A549 treated with AZD2906 at 1 μM for 4 hours (cell line): Measurements from ENCODE around the gene RNU1-1. TPM values are rescaled to one million over a fixed set of nuclear protein-coding genes. Genes with fewer than 3 reads are reported as not detected.

Experiments used
- total RNA-seq: library from RNA; stranded (reverse); fragments of 200-300 nt; extraction: Qiagen RNA extraction; gene quantifications from 5 replicates; pipeline ENCODE4 v1.2.3, GENCODE V29; 2022

Gene RNU1-1
- total RNA-seq: 4.0 to 44.9 TPM (median 4.2 TPM) in 4 of 5 replicates, not detected in the other

DNA sequence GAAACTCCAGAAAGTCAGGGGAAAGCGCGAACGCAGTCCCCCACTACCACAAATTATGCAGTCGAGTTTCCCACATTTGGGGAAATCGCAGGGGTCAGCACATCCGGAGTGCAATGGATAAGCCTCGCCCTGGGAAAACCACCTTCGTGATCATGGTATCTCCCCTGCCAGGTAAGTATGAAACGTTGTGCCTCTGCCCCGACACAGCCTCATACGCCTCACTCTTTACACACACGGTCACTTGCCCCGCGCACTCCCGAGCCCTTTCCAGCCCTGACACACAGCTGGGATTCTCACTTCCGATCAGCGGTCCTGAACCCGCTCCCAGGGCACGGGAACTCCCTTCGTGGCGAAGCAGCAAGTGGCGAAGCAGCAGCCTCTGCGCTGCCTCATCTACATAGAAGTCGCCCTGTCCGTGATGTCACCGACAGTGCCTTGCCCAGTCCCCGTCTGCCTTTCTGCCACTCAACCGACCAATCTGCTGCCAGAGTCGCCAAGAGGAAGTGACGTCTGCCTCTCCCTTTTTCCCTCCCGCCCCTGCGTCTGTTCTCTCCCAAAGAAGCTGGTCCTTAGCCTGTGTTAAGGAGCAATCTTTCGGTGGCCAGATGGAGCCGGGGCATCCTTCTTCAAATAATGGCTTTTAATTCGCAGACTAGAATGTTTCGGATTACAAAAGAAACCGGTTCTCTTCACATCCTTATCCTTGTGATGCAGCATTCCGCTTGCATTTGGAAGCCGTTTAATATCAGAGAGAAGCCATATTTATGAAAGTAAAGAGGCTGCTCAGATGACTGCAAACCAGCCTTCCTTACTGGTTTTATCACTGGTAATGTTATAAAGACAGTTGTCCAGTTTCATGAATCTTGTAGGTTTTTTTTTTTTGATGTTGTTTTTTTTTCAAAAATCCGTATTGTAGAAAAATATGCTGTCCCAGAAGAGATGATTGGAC, at the start of gene RNU1-1:
RNU1-1 (minus strand) TSS at position 179 of the 949 bp plus-strand sequence.

Other genes starting within 250 kb of the RNU1-1 start
- 8.3 to 9.7 TPM (median 8.9 TPM) in 5 replicates for gene FBXO42, start 161.8 kb downstream of the RNU1-1 start, total RNA-seq
- gene SZRD1, start 147.0 kb downstream of the RNU1-1 start, total RNA-seq: 76.9 to 89.0 TPM (median 88.3 TPM) in 5 replicates
- gene SPATA21, start 76.9 kb downstream of the RNU1-1 start, total RNA-seq: 0.03 to 0.09 TPM (median 0.05 TPM) in 5 replicates
- 39.3 to 44.8 TPM (median 40.6 TPM) in 5 replicates for gene NECAP2, start 73.6 kb downstream of the RNU1-1 start, total RNA-seq
- gene NBPF1, start 99.3 kb upstream of the RNU1-1 start, total RNA-seq: 17.3 to 22.4 TPM (median 18.8 TPM) in 5 replicates
- 4.0 to 44.9 TPM (median 4.2 TPM) in 4 of 5 replicates, not detected in the other for gene RNU1-3, start 152.7 kb upstream of the RNU1-1 start, total RNA-seq
- gene RNU1-4, start 226.2 kb upstream of the RNU1-1 start, total RNA-seq: 4.0 to 44.9 TPM (median 4.2 TPM) in 4 of 5 replicates, not detected in the other